IPS-15b (cell line): ENCODE data around the gene FAM50A.

Source experiments
- H3K27me3 ChIP-seq: one replicate; pipeline ENCODE4 v1.6.1; 2013; ENCODE audit warnings: low read length; ENCODE audit not compliant: control insufficient read depth, insufficient read depth
- H3K36me3 ChIP-seq: one replicate; pipeline ENCODE4 v1.6.1; 2013; ENCODE audit warnings: low read length; ENCODE audit not compliant: control insufficient read depth, insufficient read depth
- H3K4me1 ChIP-seq: one replicate; pipeline ENCODE4 v1.6.1; 2013; ENCODE audit warnings: mild to moderate bottlenecking, low read length; ENCODE audit not compliant: control insufficient read depth, insufficient read depth
- H3K4me3 ChIP-seq: one replicate; pipeline ENCODE4 v1.5.1; 2013; ENCODE audit warnings: low read depth, low read length
- H3K9ac ChIP-seq: one replicate; pipeline ENCODE4 v1.6.1; 2013; ENCODE audit warnings: low read depth, mild to moderate bottlenecking, low read length
- H3K9me3 ChIP-seq: one replicate; pipeline ENCODE4 v1.6.1; 2013; ENCODE audit warnings: mild to moderate bottlenecking, low read length; ENCODE audit not compliant: control insufficient read depth, insufficient read depth

Gene FAM50A

DNA sequence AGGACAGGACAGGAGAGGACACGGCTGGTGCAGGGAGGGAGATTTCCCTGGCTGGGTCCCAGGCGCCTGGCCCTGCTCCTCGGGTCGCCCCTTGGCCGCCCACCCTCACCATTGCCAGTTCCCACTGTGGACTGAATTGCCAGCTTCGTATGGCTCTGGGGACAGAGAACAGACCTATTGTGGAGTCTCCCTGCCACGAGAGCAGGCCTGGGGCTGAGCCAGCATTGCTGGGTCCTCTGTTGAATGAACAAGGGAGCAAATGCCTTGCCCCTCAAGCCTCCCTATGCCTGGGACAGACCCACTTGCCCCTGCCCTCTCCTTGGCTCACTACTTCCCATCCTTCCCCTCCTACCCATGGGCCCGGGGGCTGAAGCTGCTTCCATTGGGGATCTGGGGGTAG is 18.5 kb downstream of the FAM50A start:
- Histone ChIP-seq H3K4me3 (no peak overlapping the region), H3K4me1 (no peaks in the 10 kb centered on the region), H3K27me3 (no peaks in the 10 kb centered on the region), H3K9me3 (no peaks in the 10 kb centered on the region), H3K9ac (no peak overlapping the region), H3K36me3 (peaks cover 46% of the 10 kb centered on the region)

DNA sequence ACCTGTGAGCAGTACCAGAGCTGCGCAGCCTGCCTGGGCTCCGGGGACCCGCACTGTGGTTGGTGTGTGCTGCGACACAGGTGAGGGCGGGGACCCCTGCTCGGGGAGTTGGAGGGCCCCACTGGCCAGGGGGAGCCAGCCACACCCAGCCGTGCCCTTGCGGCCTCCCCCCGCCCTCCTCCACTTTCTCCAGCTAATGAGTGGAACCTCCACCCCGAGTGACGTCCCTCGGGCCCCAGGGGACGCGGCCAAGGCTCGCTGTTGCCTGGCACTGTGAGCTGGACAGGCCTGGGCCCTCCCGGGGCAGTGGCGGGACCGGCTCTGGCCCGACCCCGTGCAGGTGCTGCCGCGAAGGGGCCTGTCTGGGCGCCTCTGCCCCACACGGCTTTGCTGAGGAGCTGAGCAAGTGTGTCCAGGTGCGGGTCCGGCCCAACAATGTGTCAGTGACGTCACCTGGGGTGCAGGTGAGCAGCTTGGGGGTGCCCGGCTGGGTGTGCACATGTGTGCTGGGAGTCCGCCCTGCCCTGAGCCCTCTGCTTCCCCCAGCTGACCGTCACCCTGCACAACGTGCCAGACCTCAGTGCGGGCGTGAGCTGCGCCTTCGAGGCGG is 19.8 kb downstream of the FAM50A start:
- Histone ChIP-seq H3K36me3 (peaks cover 55% of the 10 kb centered on the region), H3K27me3 (no peaks in the 10 kb centered on the region), H3K4me1 (no peaks in the 10 kb centered on the region), H3K9me3 (no peaks in the 10 kb centered on the region), H3K4me3 (no peak overlapping the region), H3K9ac (no peak overlapping the region)

DNA sequence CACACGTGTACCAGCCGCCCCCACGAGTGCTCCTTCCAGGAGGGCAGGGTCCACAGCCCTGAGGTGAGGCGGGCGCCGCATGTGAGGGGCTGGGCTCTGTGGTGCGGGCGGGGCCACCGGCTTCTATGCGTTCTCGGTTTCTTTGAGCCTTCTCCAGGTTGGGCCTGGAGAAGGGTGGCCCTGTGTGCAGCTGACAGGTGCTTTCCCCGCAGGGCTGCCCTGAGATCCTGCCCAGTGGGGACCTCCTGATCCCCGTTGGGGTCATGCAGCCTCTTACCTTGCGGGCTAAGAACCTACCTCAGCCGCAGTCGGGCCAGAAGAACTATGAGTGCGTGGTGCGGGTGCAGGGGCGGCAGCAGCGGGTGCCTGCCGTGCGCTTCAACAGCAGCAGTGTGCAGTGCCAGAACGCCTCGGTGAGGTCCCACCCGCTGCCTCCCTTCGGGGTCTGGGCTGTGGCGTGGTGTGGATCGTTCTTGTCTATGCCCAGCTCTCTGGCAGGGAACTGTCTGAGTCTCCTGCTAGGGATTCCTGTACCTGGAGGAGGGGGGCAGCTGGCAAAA is 20.9 kb downstream of the FAM50A start:
- no peaks in the 10 kb centered on the region for H3K27me3 ChIP-seq
- no peak overlapping the region for H3K4me3 ChIP-seq
- no peaks in the 10 kb centered on the region for H3K4me1 ChIP-seq
- no peak overlapping the region for H3K9ac ChIP-seq
- H3K9me3 ChIP-seq = no peaks in the 10 kb centered on the region
- H3K36me3 ChIP-seq = peaks cover 66% of the 10 kb centered on the region

DNA sequence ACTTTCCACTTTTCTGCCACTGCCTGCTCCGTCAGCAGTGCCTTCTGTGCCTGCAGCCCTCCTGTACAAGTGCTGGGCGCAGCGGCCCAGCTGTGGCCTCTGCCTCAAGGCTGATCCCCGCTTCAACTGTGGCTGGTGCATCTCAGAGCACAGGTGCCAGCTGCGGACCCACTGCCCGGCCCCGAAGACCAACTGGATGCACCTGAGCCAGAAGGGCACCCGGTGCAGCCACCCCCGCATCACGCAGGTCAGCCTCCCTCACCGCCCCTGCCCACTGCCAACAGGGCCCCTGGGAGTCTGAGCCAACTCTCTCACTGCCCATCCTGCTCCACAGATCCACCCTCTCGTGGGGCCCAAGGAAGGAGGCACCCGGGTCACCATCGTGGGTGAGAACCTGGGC is 21.7 kb downstream of the FAM50A start:
- Histone ChIP-seq H3K4me3 (no peak overlapping the region), H3K27me3 (no peaks in the 10 kb centered on the region), H3K4me1 (no peaks in the 10 kb centered on the region), H3K36me3 (peaks cover 69% of the 10 kb centered on the region), H3K9me3 (no peaks in the 10 kb centered on the region), H3K9ac (no peak overlapping the region)

DNA sequence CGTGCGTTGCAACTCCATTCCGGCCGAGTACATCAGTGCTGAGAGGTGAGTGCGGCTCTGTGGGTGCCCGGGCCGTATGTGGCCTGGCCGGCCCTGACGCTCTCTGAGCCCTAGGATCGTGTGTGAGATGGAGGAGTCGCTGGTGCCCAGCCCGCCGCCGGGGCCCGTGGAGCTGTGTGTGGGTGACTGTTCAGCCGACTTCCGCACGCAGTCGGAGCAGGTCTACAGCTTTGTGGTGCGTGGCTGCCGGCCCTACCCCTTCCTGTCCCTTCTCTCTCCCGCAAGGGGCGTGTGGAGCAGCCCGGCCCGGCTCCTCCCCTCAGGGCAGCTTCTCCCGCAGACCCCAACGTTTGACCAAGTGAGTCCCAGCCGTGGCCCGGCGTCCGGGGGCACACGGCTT is 22.1 kb downstream of the FAM50A start:
- no peak overlapping the region for H3K4me3 ChIP-seq
- H3K9ac ChIP-seq = no peak overlapping the region
- H3K36me3 ChIP-seq = peaks cover 69% of the 10 kb centered on the region
- no peaks in the 10 kb centered on the region for H3K27me3 ChIP-seq
- no peaks in the 10 kb centered on the region for H3K9me3 ChIP-seq
- H3K4me1 ChIP-seq = no peaks in the 10 kb centered on the region

DNA sequence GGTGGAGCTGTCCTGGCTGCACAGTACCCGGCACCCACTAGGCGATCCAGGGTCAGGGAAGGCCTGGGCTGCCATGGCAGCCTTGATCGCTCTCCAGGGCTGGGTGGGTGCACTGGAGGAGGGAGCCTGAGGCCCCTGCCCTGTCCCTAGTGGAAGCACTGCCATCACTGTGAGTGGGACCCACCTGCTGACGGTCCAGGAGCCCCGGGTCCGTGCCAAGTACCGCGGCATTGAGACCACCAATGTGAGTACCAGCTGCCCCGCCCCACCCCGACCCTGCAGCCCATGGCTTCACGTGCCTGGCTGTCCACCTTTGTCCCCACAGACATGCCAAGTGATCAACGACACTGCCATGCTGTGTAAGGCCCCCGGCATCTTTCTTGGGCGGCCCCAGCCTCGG is 23.0 kb downstream of the FAM50A start:
- H3K36me3 ChIP-seq = peaks cover 68% of the 10 kb centered on the region
- no peak overlapping the region for H3K4me3 ChIP-seq
- H3K9me3 ChIP-seq = no peaks in the 10 kb centered on the region
- H3K9ac ChIP-seq = no peak overlapping the region
- H3K4me1 ChIP-seq = no peaks in the 10 kb centered on the region
- no peaks in the 10 kb centered on the region for H3K27me3 ChIP-seq

DNA sequence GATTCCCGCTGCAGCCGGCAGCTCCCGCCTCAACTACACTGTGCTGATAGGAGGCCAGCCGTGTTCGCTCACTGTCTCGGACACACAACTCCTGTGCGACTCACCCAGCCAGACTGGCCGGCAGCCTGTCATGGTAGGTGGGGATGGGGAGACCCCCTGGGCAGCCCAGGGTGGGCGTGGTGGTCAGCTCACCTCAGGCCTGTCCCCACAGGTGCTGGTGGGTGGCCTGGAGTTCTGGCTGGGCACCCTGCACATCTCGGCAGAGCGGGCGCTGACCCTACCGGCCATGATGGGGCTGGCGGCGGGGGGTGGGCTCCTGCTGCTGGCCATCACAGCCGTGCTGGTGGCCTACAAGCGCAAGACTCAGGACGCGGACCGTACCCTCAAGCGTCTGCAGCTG is 23.6 kb downstream of the FAM50A start:
- Histone ChIP-seq H3K9me3 (no peaks in the 10 kb centered on the region), H3K36me3 (peaks cover 63% of the 10 kb centered on the region), H3K9ac (no peak overlapping the region), H3K4me1 (no peaks in the 10 kb centered on the region), H3K4me3 (no peak overlapping the region), H3K27me3 (no peaks in the 10 kb centered on the region)

DNA sequence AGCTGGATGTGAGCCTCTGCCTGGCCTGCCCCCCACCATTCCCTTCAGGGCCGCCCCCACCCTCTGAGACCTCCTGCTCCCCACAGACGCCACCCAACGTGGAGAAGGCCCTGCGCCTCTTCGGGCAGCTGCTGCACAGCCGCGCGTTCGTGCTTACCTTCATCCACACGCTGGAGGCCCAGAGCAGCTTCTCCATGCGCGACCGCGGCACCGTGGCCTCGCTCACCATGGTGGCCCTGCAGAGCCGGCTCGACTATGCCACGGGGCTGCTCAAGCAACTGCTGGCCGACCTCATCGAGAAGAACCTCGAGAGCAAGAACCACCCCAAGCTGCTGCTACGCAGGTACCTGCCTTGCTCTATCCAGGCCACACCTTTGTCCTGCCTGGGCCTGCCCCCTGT is 24.3 kb downstream of the FAM50A start:
- Histone ChIP-seq H3K9me3 (no peaks in the 10 kb centered on the region), H3K36me3 (peaks cover 66% of the 10 kb centered on the region), H3K9ac (no peak overlapping the region), H3K4me1 (no peaks in the 10 kb centered on the region), H3K4me3 (no peak overlapping the region), H3K27me3 (no peaks in the 10 kb centered on the region)

DNA sequence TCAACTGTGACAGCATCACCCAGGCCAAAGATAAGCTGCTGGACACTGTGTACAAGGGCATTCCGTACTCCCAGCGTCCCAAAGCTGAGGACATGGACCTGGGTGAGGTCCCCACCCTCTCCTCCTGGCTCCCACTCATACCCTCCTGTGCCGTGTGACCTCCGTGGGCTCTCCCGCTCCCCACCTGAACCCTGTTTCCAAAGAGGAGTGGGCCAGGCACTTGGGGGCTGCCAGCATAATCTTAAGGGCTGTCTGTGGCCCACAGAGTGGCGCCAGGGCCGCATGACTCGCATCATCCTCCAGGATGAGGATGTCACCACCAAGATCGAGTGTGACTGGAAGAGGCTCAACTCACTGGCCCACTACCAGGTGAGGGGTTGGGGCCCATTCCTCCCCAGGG is 25.2 kb downstream of the FAM50A start:
- Histone ChIP-seq H3K4me3 (no peak overlapping the region), H3K36me3 (peaks cover 70% of the 10 kb centered on the region), H3K27me3 (no peaks in the 10 kb centered on the region), H3K4me1 (no peaks in the 10 kb centered on the region), H3K9ac (no peak overlapping the region), H3K9me3 (no peaks in the 10 kb centered on the region)

DNA sequence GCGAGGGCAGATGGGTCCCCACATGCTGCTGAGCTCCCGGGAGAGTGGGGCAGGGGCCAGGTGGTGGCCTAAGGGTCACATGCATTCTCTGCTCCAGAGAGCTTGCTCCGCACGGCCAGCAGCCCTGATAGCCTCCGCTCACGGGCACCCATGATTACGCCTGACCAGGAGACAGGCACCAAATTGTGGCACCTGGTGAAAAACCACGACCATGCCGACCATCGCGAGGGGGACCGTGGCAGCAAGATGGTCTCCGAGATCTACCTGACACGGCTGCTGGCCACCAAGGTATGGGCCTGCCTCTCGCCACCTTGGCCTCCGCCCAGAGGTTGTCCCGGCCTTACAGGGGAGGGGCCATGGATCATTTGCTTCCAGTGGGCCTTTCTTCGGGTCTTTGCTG is 25.9 kb downstream of the FAM50A start:
- H3K4me3 ChIP-seq = no peak overlapping the region
- H3K36me3 ChIP-seq = peaks cover 63% of the 10 kb centered on the region
- H3K4me1 ChIP-seq = no peaks in the 10 kb centered on the region
- H3K27me3 ChIP-seq = no peaks in the 10 kb centered on the region
- no peaks in the 10 kb centered on the region for H3K9me3 ChIP-seq
- H3K9ac ChIP-seq = no peak overlapping the region

DNA sequence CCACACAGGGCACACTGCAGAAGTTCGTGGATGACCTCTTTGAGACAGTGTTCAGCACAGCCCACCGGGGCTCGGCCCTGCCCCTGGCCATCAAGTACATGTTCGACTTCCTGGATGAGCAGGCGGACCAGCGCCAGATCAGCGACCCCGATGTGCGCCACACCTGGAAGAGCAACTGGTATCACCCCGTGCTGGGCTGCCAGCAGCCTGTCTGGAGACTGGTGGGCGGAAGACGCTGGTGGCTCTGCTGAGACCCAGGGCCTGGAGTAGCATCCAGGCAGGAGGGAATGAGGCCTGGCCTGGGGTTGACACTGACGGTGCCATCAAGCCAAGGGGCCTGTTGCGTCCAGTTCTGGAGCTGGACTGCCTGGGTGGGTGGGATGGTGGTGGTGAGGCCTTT is 26.5 kb downstream of the FAM50A start:
- Histone ChIP-seq H3K27me3 (no peaks in the 10 kb centered on the region), H3K9ac (no peak overlapping the region), H3K4me1 (no peaks in the 10 kb centered on the region), H3K4me3 (no peak overlapping the region), H3K9me3 (no peaks in the 10 kb centered on the region), H3K36me3 (peaks cover 58% of the 10 kb centered on the region)

DNA sequence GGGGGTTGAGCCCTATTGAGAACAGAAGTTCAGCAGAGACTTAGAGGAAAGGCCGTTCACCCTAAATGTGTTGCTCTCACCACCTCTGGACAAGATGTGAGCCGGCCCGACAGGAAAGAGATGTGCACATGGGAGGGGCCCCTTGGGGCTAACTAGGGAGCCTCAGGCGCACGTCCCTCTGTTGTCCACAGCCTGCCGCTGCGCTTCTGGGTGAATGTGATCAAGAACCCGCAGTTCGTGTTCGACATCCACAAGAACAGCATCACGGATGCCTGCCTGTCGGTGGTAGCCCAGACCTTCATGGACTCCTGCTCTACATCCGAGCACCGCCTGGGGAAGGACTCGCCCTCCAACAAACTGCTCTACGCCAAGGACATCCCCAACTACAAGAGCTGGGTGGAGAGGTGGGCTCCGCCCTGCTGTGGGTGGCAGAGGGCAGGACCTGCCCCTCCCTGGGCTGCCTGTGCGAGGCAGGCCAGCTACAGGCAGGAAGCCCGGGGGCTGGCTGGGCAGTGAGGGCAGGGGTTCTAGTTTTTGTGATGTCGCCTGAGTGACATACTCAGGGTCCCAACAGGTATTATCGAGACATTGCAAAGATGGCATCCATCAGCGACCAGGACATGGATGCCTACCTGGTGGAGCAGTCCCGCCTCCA is 27.1 kb downstream of the FAM50A start:
- H3K9me3 ChIP-seq = no peaks in the 10 kb centered on the region

More for the DNA sequence above, 27.1 kb downstream of the FAM50A start:
- Histone ChIP-seq H3K4me3 (no peak overlapping the region), H3K27me3 (no peaks in the 10 kb centered on the region), H3K36me3 (peaks cover 52% of the 10 kb centered on the region), H3K4me1 (no peaks in the 10 kb centered on the region), H3K9ac (no peak overlapping the region)
